Measurements from ENCODE around the gene DDTL.
"Not testable (repeated sequence)": the region's sequence is repeated elsewhere in the genome, so short reads cannot be mapped to it uniquely, and the experiment has no call there.

- TF ChIP-seq, protein P1, sequence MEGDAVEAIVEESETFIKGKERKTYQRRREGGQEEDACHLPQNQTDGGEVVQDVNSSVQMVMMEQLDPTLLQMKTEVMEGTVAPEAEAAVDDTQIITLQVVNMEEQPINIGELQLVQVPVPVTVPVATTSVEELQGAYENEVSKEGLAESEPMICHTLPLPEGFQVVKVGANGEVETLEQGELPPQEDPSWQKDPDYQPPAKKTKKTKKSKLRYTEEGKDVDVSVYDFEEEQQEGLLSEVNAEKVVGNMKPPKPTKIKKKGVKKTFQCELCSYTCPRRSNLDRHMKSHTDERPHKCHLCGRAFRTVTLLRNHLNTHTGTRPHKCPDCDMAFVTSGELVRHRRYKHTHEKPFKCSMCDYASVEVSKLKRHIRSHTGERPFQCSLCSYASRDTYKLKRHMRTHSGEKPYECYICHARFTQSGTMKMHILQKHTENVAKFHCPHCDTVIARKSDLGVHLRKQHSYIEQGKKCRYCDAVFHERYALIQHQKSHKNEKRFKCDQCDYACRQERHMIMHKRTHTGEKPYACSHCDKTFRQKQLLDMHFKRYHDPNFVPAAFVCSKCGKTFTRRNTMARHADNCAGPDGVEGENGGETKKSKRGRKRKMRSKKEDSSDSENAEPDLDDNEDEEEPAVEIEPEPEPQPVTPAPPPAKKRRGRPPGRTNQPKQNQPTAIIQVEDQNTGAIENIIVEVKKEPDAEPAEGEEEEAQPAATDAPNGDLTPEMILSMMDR (IDR thresholded peaks at IDR 0.05), result not testable (repeated sequence)
- not testable (repeated sequence) for TF ChIP-seq EZH2 (IDR thresholded peaks at IDR 0.05; ENCODE audit: borderline replicate concordance, insufficient read depth, low read depth, low read length, poor library complexity, severe bottlenecking)
Observed at GRCh38 chr22:23920267-23920611, 46.4 kb upstream of the DDTL start.
